HEK293 (cell line): ENCODE results near the gene ARHGEF39.
"Not testable (repeated sequence)": the region's sequence is repeated elsewhere in the genome, so short reads cannot be mapped to it uniquely, and the experiment has no call there.

ENCODE experiments used
- CTCF ChIA-PET: fragments of 350-600 bp; formaldehyde crosslinking; extraction: SDS; loops from one replicate; lab custom pipeline; 2021; ENCODE audit warnings: antibody characterized with exemption; lab: Yijun Ruan, JAX
- POLR2A ChIA-PET: fragments of 300-600 bp; formaldehyde crosslinking; extraction: SDS; loops from one replicate; lab custom pipeline; 2020; ENCODE audit warnings: antibody characterized with exemption, inconsistent platforms; lab: Yijun Ruan, JAX
- H3K27ac ChIP-seq: fragments of 200-500 bp; sonication (Bioruptor generic); 2 replicates; pipeline ENCODE4 v1.5.1; 2014; ENCODE audit warnings: low read depth, low read length, control low read depth, inconsistent platforms; ENCODE audit errors: extremely low read depth
- H3K36me3 ChIP-seq, 2 experiments: fragments of 200-500 bp in 1 of 2; sonication (Bioruptor generic) in 1 of 2; 1 replicate in 1 of 2; 2 replicates in 1 of 2; pipeline ENCODE4 v1.5.1; 2014 to 2017; ENCODE audit warnings: inconsistent platforms in 2 of 2, low read length in 2 of 2; ENCODE audit not compliant: control insufficient read depth in 2 of 2, insufficient read depth in 1 of 2
- H3K4me1 ChIP-seq: fragments of 200-500 bp; sonication (Bioruptor generic); 2 replicates; pipeline ENCODE4 v1.5.1; 2014; ENCODE audit warnings: mild to moderate bottlenecking, low read length, inconsistent platforms; ENCODE audit not compliant: control insufficient read depth, insufficient read depth
- H3K4me3 ChIP-seq: 2 replicates; pipeline ENCODE4 v1.5.1; 2011; ENCODE audit warnings: low read depth, mild to moderate bottlenecking, control low read depth, low read length, moderate library complexity
- H3K9me3 ChIP-seq: fragments of 200-500 bp; sonication (Bioruptor generic); 2 replicates; pipeline ENCODE4 v1.5.1; 2014; ENCODE audit warnings: low read depth, low read length, inconsistent platforms; ENCODE audit not compliant: control insufficient read depth, insufficient read depth
- GLI2 ChIP-seq: fragments of 450-650 bp; formaldehyde crosslinking; IDR thresholded peaks from 2 replicates; pipeline ENCODE4; 2017; ENCODE audit warnings: missing biosample characterization, missing genetic modification characterization, low read depth, borderline replicate concordance
- GLIS2 ChIP-seq: fragments of 450-650 bp; formaldehyde crosslinking; IDR thresholded peaks from 2 replicates; pipeline ENCODE4 v1.5.1; 2016; ENCODE audit warnings: missing biosample characterization, missing genetic modification characterization
- SP2 ChIP-seq: fragments of 450-650 bp; formaldehyde crosslinking; IDR thresholded peaks from 2 replicates; pipeline ENCODE4 v1.5.1; 2016; ENCODE audit warnings: missing biosample characterization, missing genetic modification characterization
- ZBTB1 ChIP-seq: fragments of 450-650 bp; formaldehyde crosslinking; IDR thresholded peaks from 2 replicates; pipeline ENCODE4 v1.5.1; 2016; ENCODE audit warnings: missing biosample characterization, missing genetic modification characterization
- ZEB2 ChIP-seq: fragments of 450-650 bp; formaldehyde crosslinking; IDR thresholded peaks from 2 replicates; pipeline ENCODE4 v1.5.1; 2016; ENCODE audit warnings: missing biosample characterization, missing genetic modification characterization
- ZFP41 ChIP-seq: fragments of 450-650 bp; formaldehyde crosslinking; IDR thresholded peaks from 2 replicates; pipeline ENCODE4 v1.5.1; 2016; ENCODE audit warnings: missing biosample characterization, missing genetic modification characterization, borderline replicate concordance
- ZFP69B ChIP-seq: fragments of 450-650 bp; formaldehyde crosslinking; IDR thresholded peaks from 2 replicates; pipeline ENCODE4 v1.5.1; 2016; ENCODE audit warnings: missing biosample characterization, missing genetic modification characterization
- ZNF184 ChIP-seq: fragments of 450-650 bp; IDR thresholded peaks from 2 replicates; pipeline ENCODE4 v1.5.1; 2018; ENCODE audit warnings: missing biosample characterization, mild to moderate bottlenecking, missing genetic modification characterization
- ZNF24 ChIP-seq: fragments of 450-650 bp; formaldehyde crosslinking; IDR thresholded peaks from 2 replicates; pipeline ENCODE4 v1.5.1; 2016; ENCODE audit warnings: missing biosample characterization, missing genetic modification characterization
- ZNF335 ChIP-seq: fragments of 450-650 bp; formaldehyde crosslinking; conservative IDR thresholded peaks from 2 replicates; pipeline ENCODE4 v1.5.1; 2016; ENCODE audit warnings: missing biosample characterization, missing genetic modification characterization
- ZNF341 ChIP-seq: fragments of 450-650 bp; formaldehyde crosslinking; IDR thresholded peaks from 2 replicates; pipeline ENCODE4; 2016; ENCODE audit warnings: low read depth, missing biosample characterization, missing genetic modification characterization
- ZNF394 ChIP-seq: fragments of 450-650 bp; formaldehyde crosslinking; IDR thresholded peaks from 2 replicates; pipeline ENCODE4 v1.5.1; 2016; ENCODE audit warnings: missing biosample characterization, missing genetic modification characterization, mild to moderate bottlenecking, moderate library complexity, borderline replicate concordance
- ZNF510 ChIP-seq: fragments of 450-650 bp; formaldehyde crosslinking; IDR thresholded peaks from 2 replicates; pipeline ENCODE4 v1.5.1; 2018; ENCODE audit warnings: mild to moderate bottlenecking, missing genetic modification characterization, missing biosample characterization; ENCODE audit not compliant: insufficient replicate concordance
- ZNF521 ChIP-seq: fragments of 450-650 bp; formaldehyde crosslinking; IDR thresholded peaks from 2 replicates; pipeline ENCODE4 v1.5.1; 2017; ENCODE audit warnings: missing biosample characterization, mild to moderate bottlenecking, missing genetic modification characterization
- ZNF530 ChIP-seq: fragments of 450-650 bp; formaldehyde crosslinking; IDR thresholded peaks from 2 replicates; pipeline ENCODE4 v1.5.1; 2016; ENCODE audit warnings: low read depth, missing biosample characterization, missing genetic modification characterization
- ZNF600 ChIP-seq: fragments of 450-650 bp; formaldehyde crosslinking; IDR thresholded peaks from 2 replicates; pipeline ENCODE4 v1.5.1; 2016; ENCODE audit warnings: missing biosample characterization, missing genetic modification characterization
- ZNF626 ChIP-seq: fragments of 450-650 bp; sonication (Bioruptor Pico); formaldehyde crosslinking; IDR thresholded peaks from 2 replicates; pipeline ENCODE4 v1.5.1; 2018; ENCODE audit warnings: missing biosample characterization, missing genetic modification characterization, inconsistent platforms
- ZNF670 ChIP-seq: fragments of 450-650 bp; formaldehyde crosslinking; IDR thresholded peaks from 2 replicates; pipeline ENCODE4 v1.5.1; 2016; ENCODE audit warnings: missing biosample characterization, missing genetic modification characterization, low read depth
- ZNF677 ChIP-seq: fragments of 450-650 bp; IDR thresholded peaks from 2 replicates; pipeline ENCODE4 v1.5.0; 2018; ENCODE audit warnings: missing biosample characterization, mild to moderate bottlenecking, missing genetic modification characterization, moderate library complexity
- TF ChIP-seq, protein P1 (sequence below): fragments of 450-650 bp; formaldehyde crosslinking; IDR thresholded peaks from 2 replicates; pipeline ENCODE4 v1.5.1; 2016; ENCODE audit warnings: missing biosample characterization, missing genetic modification characterization
- TF ChIP-seq, protein P2 (sequence below): fragments of 450-650 bp; formaldehyde crosslinking; IDR thresholded peaks from 2 replicates; pipeline ENCODE4 v1.5.1; 2016; ENCODE audit warnings: missing biosample characterization, missing genetic modification characterization, borderline replicate concordance
- TF ChIP-seq, protein P3 (sequence below): fragments of 450-650 bp; formaldehyde crosslinking; IDR thresholded peaks from 2 replicates; pipeline ENCODE4 v1.5.1; 2016; ENCODE audit warnings: missing biosample characterization, missing genetic modification characterization, low read depth
- TF ChIP-seq, protein P4 (sequence below): fragments of 450-650 bp; formaldehyde crosslinking; IDR thresholded peaks from 2 replicates; pipeline ENCODE4 v1.5.0; 2017; ENCODE audit warnings: missing biosample characterization, missing genetic modification characterization, borderline replicate concordance

ARHGEF39 gene

DNA sequence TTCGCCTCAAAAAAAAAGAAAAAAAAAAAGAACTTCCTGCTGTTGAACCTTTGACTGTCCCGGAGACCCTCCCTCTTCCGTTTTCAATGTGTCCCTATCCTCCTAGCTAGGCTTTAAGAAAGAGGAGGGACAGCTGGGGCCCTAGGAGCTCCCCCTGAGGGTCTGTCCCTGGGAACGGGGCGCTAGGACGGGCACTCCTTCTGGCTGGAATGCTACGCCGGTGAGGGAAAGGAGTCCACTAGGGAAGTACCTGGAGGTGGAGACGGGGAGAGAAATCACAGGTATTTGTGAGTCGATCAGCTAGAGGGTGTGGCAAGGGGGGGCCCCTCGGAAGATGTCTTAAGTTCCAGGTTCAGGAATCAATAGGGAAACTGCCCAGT lies 18.9 kb downstream of the ARHGEF39 start:
- H3K4me1 ChIP-seq = no peaks in the 10 kb centered on the region
- TF ChIP-seq ZNF341 (tag by site-specific recombination) (peak; percentile 44; the same call in 1 of the 2 replicates), SP2 (tag by site-specific recombination) (peak; percentile 35; the same call in 1 of the 2 replicates), ZFP41 (no peak)
- TF ChIP-seq, protein P1, sequence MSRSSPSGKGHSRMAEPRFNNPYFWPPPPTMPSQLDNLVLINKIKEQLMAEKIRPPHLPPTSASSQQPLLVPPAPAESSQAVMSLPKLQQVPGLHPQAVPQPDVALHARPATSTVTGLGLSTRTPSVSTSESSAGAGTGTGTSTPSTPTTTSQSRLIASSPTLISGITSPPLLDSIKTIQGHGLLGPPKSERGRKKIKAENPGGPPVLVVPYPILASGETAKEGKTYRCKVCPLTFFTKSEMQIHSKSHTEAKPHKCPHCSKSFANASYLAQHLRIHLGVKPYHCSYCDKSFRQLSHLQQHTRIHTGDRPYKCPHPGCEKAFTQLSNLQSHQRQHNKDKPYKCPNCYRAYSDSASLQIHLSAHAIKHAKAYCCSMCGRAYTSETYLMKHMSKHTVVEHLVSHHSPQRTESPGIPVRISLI (tag by site-specific recombination) = peak; percentile 54; the same call in 1 of the 2 replicates
- TF ChIP-seq, all 188 proteins: peak for 3
- POLR2A ChIA-PET = interaction anchor here (0.5 to 4.5 kb wide), 5 partner anchors 11 to 86 kb away, joined by 3 to 41 read pairs (median 5); partner anchors contain the start of genes ARHGEF39, CCDC107, CREB3 and RMRP
- H3K27ac ChIP-seq = peak overlapping the region; percentile 51
- H3K4me3 ChIP-seq = peak overlapping the region; percentile 62
- no peaks in the 10 kb centered on the region for H3K36me3 ChIP-seq
- no peaks in the 10 kb centered on the region for H3K9me3 ChIP-seq
- CTCF ChIA-PET = interaction anchor here (0.7 to 4.8 kb wide), 27 partner anchors 11 to 128 kb away, joined by 3 to 74 read pairs (median 4); partner anchors contain the start of genes ARHGEF39, CCDC107 and RMRP

DNA sequence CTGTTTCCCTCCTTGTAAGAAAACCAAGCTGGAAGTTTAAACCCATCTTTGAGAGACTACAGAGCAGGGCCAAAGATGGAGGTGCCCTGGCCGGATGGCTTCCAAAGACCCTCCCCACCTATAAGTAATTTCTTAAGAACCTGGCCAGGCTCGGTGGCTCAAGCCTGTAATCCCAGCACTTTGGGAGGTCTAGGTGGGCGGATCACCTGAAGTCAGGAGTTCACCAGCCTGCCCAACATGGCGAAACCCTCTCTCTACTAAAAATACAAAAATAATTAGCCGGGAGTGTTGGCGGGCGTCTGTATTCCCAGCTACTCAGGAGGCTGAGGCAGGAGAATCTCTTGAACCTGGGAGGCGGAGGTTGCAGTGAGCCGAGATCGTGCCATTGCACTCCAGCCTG lies 19.3 kb downstream of the ARHGEF39 start:
- not testable (repeated sequence) for H3K27ac ChIP-seq, H3K9me3 ChIP-seq, H3K36me3 ChIP-seq, H3K4me1 ChIP-seq
- H3K4me3 ChIP-seq = peak overlapping the region; percentile 62
- ChIA-PET CTCF (interaction anchor here (0.6 to 4.8 kb wide), 25 partner anchors 10 to 593 kb away, joined by 3 to 74 read pairs (median 4); partner anchors contain the start of genes ARHGEF39, CCDC107 and RMRP), POLR2A (interaction anchor here (0.5 to 4.5 kb wide), 5 partner anchors 12 to 86 kb away, joined by 3 to 41 read pairs (median 5); partner anchors contain the start of genes ARHGEF39, CCDC107, CREB3 and RMRP)

DNA sequence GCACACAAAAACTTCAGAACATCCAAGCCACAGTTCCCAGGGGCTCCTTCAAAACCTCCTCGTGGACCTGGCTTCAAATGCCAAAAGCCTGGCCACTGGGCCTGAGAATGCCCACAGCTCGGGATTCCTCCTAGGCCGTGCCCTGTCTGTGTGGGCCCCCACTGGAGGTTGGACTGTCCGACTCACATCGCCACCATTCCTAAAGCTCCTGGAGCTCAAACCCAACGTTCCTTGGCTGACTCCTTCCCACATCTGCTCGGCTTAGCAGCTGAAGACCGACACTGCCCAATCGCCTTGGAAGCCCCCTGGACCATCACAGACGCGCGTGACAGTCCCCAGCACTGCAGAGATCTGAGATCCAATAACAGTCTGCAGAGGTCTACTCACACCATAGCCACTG lies 21.9 kb downstream of the ARHGEF39 start:
- Histone ChIP-seq H3K4me3 (no peak overlapping the region), H3K27ac (no peak overlapping the region), H3K9me3 (no peaks in the 10 kb centered on the region), H3K4me1 (no peaks in the 10 kb centered on the region), H3K36me3 (no peaks in the 10 kb centered on the region)
- CTCF ChIA-PET = interaction anchor here (1.4 kb wide), 1 partner anchor 32 kb away, joined by 6 read pairs; no protein-coding TSS in a partner anchor
- POLR2A ChIA-PET = no interaction called here
- TF ChIP-seq ZNF335 (tag by site-specific recombination) (no peak), ZEB2 (tag by site-specific recombination) (no peak), GLIS2 (tag by site-specific recombination) (no peak), ZFP69B (tag by site-specific recombination) (no peak), GLI2 (tag by site-specific recombination) (no peak), ZNF510 (tag by site-specific recombination) (no peak), ZNF530 (tag by site-specific recombination) (no peak), ZNF24 (no peak), ZBTB1 (tag by site-specific recombination) (no peak), ZNF626 (tag by site-specific recombination) (no peak), ZNF677 (no peak), ZNF521 (tag by site-specific recombination) (no peak), ZNF184 (tag by site-specific recombination) (no peak), ZNF394 (tag by site-specific recombination) (no peak), ZNF600 (tag by site-specific recombination) (no peak), ZNF670 (no peak)
- TF ChIP-seq, protein P2, sequence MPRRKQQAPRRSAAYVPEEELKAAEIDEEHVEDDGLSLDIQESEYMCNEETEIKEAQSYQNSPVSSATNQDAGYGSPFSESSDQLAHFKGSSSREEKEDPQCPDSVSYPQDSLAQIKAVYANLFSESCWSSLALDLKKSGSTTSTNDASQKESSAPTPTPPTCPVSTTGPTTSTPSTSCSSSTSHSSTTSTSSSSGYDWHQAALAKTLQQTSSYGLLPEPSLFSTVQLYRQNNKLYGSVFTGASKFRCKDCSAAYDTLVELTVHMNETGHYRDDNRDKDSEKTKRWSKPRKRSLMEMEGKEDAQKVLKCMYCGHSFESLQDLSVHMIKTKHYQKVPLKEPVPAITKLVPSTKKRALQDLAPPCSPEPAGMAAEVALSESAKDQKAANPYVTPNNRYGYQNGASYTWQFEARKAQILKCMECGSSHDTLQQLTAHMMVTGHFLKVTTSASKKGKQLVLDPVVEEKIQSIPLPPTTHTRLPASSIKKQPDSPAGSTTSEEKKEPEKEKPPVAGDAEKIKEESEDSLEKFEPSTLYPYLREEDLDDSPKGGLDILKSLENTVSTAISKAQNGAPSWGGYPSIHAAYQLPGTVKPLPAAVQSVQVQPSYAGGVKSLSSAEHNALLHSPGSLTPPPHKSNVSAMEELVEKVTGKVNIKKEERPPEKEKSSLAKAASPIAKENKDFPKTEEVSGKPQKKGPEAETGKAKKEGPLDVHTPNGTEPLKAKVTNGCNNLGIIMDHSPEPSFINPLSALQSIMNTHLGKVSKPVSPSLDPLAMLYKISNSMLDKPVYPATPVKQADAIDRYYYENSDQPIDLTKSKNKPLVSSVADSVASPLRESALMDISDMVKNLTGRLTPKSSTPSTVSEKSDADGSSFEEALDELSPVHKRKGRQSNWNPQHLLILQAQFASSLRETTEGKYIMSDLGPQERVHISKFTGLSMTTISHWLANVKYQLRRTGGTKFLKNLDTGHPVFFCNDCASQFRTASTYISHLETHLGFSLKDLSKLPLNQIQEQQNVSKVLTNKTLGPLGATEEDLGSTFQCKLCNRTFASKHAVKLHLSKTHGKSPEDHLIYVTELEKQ (tag by site-specific recombination) = no peak
- TF ChIP-seq, protein P3, sequence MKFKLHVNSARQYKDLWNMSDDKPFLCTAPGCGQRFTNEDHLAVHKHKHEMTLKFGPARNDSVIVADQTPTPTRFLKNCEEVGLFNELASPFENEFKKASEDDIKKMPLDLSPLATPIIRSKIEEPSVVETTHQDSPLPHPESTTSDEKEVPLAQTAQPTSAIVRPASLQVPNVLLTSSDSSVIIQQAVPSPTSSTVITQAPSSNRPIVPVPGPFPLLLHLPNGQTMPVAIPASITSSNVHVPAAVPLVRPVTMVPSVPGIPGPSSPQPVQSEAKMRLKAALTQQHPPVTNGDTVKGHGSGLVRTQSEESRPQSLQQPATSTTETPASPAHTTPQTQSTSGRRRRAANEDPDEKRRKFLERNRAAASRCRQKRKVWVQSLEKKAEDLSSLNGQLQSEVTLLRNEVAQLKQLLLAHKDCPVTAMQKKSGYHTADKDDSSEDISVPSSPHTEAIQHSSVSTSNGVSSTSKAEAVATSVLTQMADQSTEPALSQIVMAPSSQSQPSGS (tag by site-specific recombination) = no peak
- TF ChIP-seq, protein P4, sequence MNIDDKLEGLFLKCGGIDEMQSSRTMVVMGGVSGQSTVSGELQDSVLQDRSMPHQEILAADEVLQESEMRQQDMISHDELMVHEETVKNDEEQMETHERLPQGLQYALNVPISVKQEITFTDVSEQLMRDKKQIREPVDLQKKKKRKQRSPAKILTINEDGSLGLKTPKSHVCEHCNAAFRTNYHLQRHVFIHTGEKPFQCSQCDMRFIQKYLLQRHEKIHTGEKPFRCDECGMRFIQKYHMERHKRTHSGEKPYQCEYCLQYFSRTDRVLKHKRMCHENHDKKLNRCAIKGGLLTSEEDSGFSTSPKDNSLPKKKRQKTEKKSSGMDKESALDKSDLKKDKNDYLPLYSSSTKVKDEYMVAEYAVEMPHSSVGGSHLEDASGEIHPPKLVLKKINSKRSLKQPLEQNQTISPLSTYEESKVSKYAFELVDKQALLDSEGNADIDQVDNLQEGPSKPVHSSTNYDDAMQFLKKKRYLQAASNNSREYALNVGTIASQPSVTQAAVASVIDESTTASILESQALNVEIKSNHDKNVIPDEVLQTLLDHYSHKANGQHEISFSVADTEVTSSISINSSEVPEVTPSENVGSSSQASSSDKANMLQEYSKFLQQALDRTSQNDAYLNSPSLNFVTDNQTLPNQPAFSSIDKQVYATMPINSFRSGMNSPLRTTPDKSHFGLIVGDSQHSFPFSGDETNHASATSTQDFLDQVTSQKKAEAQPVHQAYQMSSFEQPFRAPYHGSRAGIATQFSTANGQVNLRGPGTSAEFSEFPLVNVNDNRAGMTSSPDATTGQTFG = no peak
